NB4 (cell line): ENCODE measurements around the gene FEZF2.

Experiments used
- TF ChIP-seq, protein P1 (sequence below): IDR thresholded peaks from 2 replicates; pipeline ENCODE4 v1.6.1; 2011; ENCODE audit warnings: low read depth, low read length
- TF ChIP-seq, protein P2 (sequence below): IDR thresholded peaks from one replicate; pipeline ENCODE4 v1.5.1; 2012; ENCODE audit warnings: low read depth, low read length

DNA sequence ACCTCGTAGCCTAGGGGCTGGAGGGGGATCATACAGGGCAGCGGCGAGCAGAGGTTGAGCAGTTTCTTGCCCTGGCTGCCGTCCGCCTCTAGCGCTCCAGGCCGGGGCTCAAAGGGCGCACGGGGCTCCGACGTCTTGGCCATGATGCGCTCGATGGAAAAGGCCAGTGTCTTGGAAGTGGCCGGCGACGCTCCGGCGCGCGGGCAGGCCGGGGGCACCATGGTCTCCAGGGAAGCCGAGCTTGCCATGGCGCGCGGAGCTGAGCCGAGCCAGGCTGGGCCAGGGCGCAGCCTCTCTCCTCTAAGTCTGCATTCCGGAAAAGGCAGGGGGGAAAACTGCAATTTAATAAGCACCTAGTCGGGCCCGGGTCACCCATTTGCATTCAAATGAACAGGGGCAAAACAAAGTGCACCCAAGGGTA, 719 bp downstream of the FEZF2 start:
- TF ChIP-seq, protein P1, sequence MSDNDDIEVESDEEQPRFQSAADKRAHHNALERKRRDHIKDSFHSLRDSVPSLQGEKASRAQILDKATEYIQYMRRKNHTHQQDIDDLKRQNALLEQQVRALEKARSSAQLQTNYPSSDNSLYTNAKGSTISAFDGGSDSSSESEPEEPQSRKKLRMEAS = no peak
- TF ChIP-seq, protein P2, sequence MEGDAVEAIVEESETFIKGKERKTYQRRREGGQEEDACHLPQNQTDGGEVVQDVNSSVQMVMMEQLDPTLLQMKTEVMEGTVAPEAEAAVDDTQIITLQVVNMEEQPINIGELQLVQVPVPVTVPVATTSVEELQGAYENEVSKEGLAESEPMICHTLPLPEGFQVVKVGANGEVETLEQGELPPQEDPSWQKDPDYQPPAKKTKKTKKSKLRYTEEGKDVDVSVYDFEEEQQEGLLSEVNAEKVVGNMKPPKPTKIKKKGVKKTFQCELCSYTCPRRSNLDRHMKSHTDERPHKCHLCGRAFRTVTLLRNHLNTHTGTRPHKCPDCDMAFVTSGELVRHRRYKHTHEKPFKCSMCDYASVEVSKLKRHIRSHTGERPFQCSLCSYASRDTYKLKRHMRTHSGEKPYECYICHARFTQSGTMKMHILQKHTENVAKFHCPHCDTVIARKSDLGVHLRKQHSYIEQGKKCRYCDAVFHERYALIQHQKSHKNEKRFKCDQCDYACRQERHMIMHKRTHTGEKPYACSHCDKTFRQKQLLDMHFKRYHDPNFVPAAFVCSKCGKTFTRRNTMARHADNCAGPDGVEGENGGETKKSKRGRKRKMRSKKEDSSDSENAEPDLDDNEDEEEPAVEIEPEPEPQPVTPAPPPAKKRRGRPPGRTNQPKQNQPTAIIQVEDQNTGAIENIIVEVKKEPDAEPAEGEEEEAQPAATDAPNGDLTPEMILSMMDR = no peak
